ENCODE data around the gene CDC42SE2.

Gene CDC42SE2

DNA sequence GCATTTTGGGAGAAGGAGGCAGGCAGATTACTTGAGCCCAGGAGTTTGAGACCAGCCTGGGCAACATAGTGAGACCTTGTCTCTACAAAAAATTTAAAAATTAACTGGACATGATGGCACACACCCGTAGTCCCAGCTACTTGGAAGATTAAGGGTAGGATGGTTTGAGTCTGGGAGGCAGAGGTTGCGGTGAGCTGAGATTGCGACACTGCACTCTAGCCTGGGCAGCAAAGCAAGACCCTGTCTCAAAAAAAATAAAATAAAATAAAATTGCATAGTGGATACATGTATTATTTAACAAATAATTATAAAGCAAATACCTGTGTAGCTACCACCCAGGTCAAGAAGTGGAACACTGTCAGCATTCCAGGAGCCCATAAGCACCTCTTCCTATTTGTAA is 90.1 kb downstream of the CDC42SE2 start:
- Histone ChIP-seq H3K9me3 (ENCODE audit: control insufficient read depth in 2 of 2, low read length in 2 of 2) (no peaks in the 10 kb centered on the region), H3K9ac (ENCODE audit: low read depth in 1 of 2, low read length in 2 of 2) (no peak overlapping the region), H3K4me3 (ENCODE audit: low read length in 2 of 2) (no peak overlapping the region), H3K4me1 (ENCODE audit: control insufficient read depth in 2 of 2, insufficient read depth in 2 of 2, low read length in 2 of 2) (peaks cover 2 to 7% of the 10 kb centered on the region in 2 donors), H3K36me3 (ENCODE audit: control insufficient read depth in 2 of 2, insufficient read depth in 2 of 2, low read length in 2 of 2) (peaks cover 0 to 4% of the 10 kb centered on the region in 2 donors), H3K27ac (ENCODE audit: low read depth in 2 of 2, low read length in 2 of 2) (no peak overlapping the region), H3K27me3 (ENCODE audit: control insufficient read depth in 2 of 2, insufficient read depth in 2 of 2, low read length in 2 of 2) (no peaks in the 10 kb centered on the region)

DNA sequence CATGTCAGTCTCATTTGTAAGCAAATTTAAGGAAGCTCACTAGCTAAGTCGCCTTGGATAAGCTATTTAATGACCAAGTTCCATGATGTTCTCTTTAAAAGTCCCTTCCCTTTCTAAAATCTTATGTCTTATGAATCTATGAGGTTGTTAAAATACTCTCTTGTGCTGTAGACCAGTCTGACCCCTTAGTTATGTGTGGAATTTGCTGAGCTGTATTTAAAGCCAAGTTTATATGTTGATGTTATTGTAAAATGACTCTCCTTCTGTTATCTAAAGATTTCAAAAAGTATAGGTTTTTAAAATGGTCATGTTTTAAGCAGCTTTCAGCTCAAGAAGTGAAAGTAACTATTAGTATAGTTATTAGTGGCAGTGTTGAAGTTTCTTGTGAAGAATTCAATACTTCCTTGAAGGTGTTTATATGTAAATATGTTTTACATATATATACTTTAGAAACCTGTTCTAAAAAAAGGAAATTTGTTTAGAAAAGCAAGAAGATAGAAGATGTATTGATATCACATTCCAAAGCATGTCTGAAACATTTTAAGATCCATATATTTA is 92.2 kb downstream of the CDC42SE2 start:
- Histone ChIP-seq H3K4me3 (ENCODE audit: low read length in 2 of 2) (no peak overlapping the region), H3K9ac (ENCODE audit: low read depth in 1 of 2, low read length in 2 of 2) (no peak overlapping the region), H3K4me1 (ENCODE audit: control insufficient read depth in 2 of 2, insufficient read depth in 2 of 2, low read length in 2 of 2) (peaks cover 2 to 7% of the 10 kb centered on the region in 2 donors), H3K9me3 (ENCODE audit: control insufficient read depth in 2 of 2, low read length in 2 of 2) (no peaks in the 10 kb centered on the region), H3K36me3 (ENCODE audit: control insufficient read depth in 2 of 2, insufficient read depth in 2 of 2, low read length in 2 of 2) (peaks cover 9 to 16% of the 10 kb centered on the region in 2 donors), H3K27ac (ENCODE audit: low read depth in 2 of 2, low read length in 2 of 2) (no peak overlapping the region), H3K27me3 (ENCODE audit: control insufficient read depth in 2 of 2, insufficient read depth in 2 of 2, low read length in 2 of 2) (no peaks in the 10 kb centered on the region)

DNA sequence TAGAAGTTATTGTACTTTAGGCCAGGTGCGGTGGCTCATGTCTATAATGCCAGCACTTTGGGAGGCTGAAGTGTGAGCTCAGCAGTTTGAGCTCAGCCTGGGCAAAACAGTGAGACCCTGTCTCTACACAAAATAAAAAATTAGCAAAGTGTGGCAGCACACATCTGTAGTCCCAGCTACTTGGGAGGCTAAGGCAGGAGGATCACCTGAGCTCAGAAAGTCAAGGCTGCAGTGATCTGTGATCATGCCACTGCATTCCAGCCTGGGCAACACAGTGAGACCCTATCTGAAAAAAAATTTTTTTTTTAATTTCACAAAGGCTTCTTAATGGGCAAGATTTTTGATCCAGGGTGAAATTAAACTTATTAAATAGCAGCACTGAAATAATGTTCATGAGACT is 92.8 kb downstream of the CDC42SE2 start:
- Histone ChIP-seq H3K27ac (ENCODE audit: low read depth in 2 of 2, low read length in 2 of 2) (no peak overlapping the region), H3K4me3 (ENCODE audit: low read length in 2 of 2) (no peak overlapping the region), H3K9me3 (ENCODE audit: control insufficient read depth in 2 of 2, low read length in 2 of 2) (no peaks in the 10 kb centered on the region), H3K36me3 (ENCODE audit: control insufficient read depth in 2 of 2, insufficient read depth in 2 of 2, low read length in 2 of 2) (peaks cover 13 to 19% of the 10 kb centered on the region in 2 donors), H3K4me1 (ENCODE audit: control insufficient read depth in 2 of 2, insufficient read depth in 2 of 2, low read length in 2 of 2) (peaks cover 2 to 7% of the 10 kb centered on the region in 2 donors), H3K9ac (ENCODE audit: low read depth in 1 of 2, low read length in 2 of 2) (no peak overlapping the region), H3K27me3 (ENCODE audit: control insufficient read depth in 2 of 2, insufficient read depth in 2 of 2, low read length in 2 of 2) (no peaks in the 10 kb centered on the region)

DNA sequence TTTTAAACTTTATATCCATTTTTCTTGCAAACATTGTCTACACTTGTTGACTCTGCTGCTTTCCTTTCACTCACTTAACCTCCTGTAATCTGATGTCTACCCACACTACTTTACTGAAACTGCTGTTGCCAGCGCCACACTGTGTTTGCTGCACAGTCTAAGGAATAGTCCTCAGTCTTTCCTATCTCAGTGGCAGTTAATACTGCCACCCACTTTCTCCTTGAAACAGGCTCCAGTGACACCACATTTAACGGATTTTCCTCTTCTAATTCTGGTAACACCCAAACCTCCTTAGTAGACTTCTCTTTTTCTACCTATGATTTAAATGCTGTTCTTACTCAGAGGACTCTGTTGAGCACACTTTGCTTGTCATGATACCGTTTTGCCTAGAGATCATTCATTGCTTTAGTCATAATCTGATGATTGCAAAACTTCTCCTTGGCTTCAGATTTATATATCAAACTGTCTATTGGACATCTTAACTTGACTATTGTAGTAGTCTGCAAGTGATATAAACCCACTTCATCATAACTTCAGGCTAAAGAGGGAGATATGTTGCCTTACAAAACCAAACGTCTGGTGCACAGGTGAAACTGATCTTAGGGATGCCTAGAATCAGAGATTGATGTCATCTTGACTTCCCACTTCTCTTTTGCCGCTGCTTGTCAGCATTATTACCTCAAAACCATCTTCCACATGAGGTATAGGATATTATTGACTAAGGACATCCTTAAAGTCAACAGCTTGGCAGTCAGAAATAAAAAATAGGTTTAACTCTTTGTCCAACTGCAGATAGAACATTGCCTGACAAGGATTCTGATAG is 94.1 kb downstream of the CDC42SE2 start:
- Histone ChIP-seq H3K4me3 (ENCODE audit: low read length in 2 of 2) (no peak overlapping the region), H3K4me1 (ENCODE audit: control insufficient read depth in 2 of 2, insufficient read depth in 2 of 2, low read length in 2 of 2) (peaks cover 2 to 7% of the 10 kb centered on the region in 2 donors), H3K27ac (ENCODE audit: low read depth in 2 of 2, low read length in 2 of 2) (no peak overlapping the region), H3K9me3 (ENCODE audit: control insufficient read depth in 2 of 2, low read length in 2 of 2) (no peaks in the 10 kb centered on the region), H3K9ac (ENCODE audit: low read depth in 1 of 2, low read length in 2 of 2) (no peak overlapping the region), H3K36me3 (ENCODE audit: control insufficient read depth in 2 of 2, insufficient read depth in 2 of 2, low read length in 2 of 2) (peaks cover 15 to 18% of the 10 kb centered on the region in 2 donors), H3K27me3 (ENCODE audit: control insufficient read depth in 2 of 2, insufficient read depth in 2 of 2, low read length in 2 of 2) (no peaks in the 10 kb centered on the region)

DNA sequence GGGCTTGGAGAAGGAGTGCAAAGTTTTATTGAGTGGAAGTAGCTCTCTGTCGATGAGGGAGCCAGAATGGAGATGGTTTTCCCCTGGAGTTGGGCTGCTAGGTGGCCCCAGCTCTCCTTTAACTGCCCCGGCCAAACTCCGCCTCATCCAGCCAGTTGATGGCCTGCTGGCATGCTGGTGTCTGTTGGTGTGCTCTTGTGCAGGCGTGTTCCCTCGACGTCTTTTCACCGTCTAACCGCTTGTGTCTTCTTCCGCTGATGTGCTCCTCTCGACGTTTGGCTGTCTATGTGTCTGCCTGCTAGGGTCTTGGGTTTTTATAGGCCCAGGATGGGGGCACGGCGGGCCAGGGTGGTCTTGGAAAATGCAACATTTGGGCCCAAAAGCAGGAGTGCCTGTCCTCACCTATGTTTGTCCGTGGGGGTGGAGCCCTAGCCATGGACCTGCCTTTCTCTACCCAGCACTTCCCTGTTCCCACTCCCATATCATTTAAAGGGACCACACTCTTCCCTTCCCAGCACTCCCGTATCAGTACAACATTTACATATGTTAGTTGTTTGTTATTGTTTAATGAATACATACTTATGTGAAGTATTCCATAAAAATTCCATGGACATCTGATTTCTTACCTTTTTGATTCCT is 97.9 kb downstream of the CDC42SE2 start:
- H3K9me3 ChIP-seq (ENCODE audit: control insufficient read depth in 2 of 2, low read length in 2 of 2), result no peaks in the 10 kb centered on the region
- no peaks in the 10 kb centered on the region for H3K27me3 ChIP-seq (ENCODE audit: control insufficient read depth in 2 of 2, insufficient read depth in 2 of 2, low read length in 2 of 2)
- H3K9ac ChIP-seq (ENCODE audit: low read depth in 1 of 2, low read length in 2 of 2), result no peak overlapping the region
- no peak overlapping the region for H3K27ac ChIP-seq (ENCODE audit: low read depth in 2 of 2, low read length in 2 of 2)
- peaks cover 0 to 4% of the 10 kb centered on the region in 2 donors for H3K4me1 ChIP-seq (ENCODE audit: control insufficient read depth in 2 of 2, insufficient read depth in 2 of 2, low read length in 2 of 2)
- peaks cover 15 to 20% of the 10 kb centered on the region in 2 donors for H3K36me3 ChIP-seq (ENCODE audit: control insufficient read depth in 2 of 2, insufficient read depth in 2 of 2, low read length in 2 of 2)
- H3K4me3 ChIP-seq (ENCODE audit: low read length in 2 of 2), result no peak overlapping the region

DNA sequence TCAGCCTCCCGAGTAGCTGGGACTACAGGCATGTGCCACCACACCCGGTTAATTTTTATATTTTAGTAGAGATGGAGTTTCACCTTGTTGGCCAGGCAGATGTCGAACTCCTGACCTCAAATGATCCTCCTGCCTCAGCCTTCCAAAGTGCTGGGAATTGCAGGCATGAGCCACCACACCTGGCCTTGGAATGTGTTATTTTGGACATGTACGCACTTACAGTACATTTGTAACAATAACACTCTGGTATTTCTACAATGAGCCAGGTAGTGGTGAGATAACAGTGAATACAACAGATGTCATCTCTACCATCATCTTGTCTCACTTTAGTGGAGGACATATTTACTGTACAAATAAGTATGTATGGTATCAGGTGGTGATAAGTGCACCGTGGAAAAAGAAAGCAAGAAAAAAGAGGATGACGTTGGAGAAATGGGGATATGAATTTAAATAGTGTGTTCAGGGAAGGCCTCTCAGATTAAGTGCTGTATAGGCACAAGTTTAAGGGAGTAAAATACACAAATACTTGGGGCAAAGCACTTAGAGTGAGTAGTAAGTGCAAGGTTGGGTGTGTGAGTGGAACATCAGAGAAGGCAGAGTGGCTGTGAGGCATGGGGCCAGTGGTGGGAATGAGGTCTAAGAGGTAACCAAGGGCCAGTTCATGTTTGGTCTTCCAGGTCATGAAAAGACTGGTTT is 100.1 kb downstream of the CDC42SE2 start:
- Histone ChIP-seq H3K27ac (ENCODE audit: low read depth in 2 of 2, low read length in 2 of 2) (no peak overlapping the region), H3K36me3 (ENCODE audit: control insufficient read depth in 2 of 2, insufficient read depth in 2 of 2, low read length in 2 of 2) (peaks cover 18 to 20% of the 10 kb centered on the region in 2 donors), H3K4me3 (ENCODE audit: low read length in 2 of 2) (no peak overlapping the region), H3K27me3 (ENCODE audit: control insufficient read depth in 2 of 2, insufficient read depth in 2 of 2, low read length in 2 of 2) (no peaks in the 10 kb centered on the region), H3K9ac (ENCODE audit: low read depth in 1 of 2, low read length in 2 of 2) (no peak overlapping the region), H3K9me3 (ENCODE audit: control insufficient read depth in 2 of 2, low read length in 2 of 2) (no peaks in the 10 kb centered on the region), H3K4me1 (ENCODE audit: control insufficient read depth in 2 of 2, insufficient read depth in 2 of 2, low read length in 2 of 2) (no peaks in the 10 kb centered on the region)

DNA sequence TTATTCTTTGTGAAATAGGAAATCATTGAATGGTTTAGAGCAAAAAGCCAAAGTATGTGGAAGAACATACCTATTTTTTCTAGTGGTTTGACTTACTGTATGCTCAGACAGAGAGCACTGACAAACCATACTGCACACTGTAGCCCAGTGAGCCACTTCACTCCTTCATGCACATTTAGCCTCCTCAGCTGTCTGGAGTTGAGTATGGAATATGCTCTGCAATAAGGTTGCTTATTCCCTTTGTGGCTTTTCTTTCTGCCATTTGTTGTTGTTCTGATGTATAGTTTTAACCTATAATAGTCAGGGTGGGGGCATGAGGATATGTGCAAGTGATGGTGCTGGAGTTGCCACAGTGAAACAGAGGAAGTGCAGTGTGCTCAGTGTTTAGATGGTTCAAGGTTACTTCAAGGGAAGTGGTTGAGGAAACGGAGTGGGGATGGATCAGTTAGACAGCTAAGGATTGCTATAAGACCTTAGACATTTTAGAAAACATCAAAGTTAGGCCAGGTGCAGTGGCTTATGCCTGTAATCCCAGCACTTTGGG is 100.7 kb downstream of the CDC42SE2 start:
- H3K36me3 ChIP-seq (ENCODE audit: control insufficient read depth in 2 of 2, insufficient read depth in 2 of 2, low read length in 2 of 2), result peaks cover 13 to 15% of the 10 kb centered on the region in 2 donors
- no peaks in the 10 kb centered on the region for H3K27me3 ChIP-seq (ENCODE audit: control insufficient read depth in 2 of 2, insufficient read depth in 2 of 2, low read length in 2 of 2)
- H3K9me3 ChIP-seq (ENCODE audit: control insufficient read depth in 2 of 2, low read length in 2 of 2), result no peaks in the 10 kb centered on the region
- no peaks in the 10 kb centered on the region for H3K4me1 ChIP-seq (ENCODE audit: control insufficient read depth in 2 of 2, insufficient read depth in 2 of 2, low read length in 2 of 2)
- H3K9ac ChIP-seq (ENCODE audit: low read depth in 1 of 2, low read length in 2 of 2), result no peak overlapping the region
- H3K27ac ChIP-seq (ENCODE audit: low read depth in 2 of 2, low read length in 2 of 2), result no peak overlapping the region
- H3K4me3 ChIP-seq (ENCODE audit: low read length in 2 of 2), result no peak overlapping the region

DNA sequence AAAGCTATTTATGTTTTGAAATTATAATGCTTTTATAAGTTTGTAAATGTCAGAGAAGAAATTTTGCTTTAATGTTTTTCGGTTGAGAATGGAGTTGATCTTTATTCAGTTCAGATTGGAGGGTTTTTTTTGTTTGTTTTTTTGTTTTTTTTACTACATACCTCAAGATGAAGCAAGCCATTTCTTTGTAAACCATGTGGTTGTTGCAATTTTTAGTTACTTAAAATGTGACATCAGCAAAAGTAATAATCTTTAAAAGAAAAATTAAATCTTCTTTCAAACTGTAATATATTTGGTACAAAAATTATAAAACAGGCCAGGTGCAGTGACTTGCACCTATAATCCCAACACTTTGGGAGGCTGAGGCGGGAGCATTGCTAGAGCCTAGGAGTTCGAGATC is 102.6 kb downstream of the CDC42SE2 start:
- Histone ChIP-seq H3K36me3 (ENCODE audit: control insufficient read depth in 2 of 2, insufficient read depth in 2 of 2, low read length in 2 of 2) (peaks cover 3 to 9% of the 10 kb centered on the region in 2 donors), H3K27me3 (ENCODE audit: control insufficient read depth in 2 of 2, insufficient read depth in 2 of 2, low read length in 2 of 2) (no peaks in the 10 kb centered on the region), H3K9ac (ENCODE audit: low read depth in 1 of 2, low read length in 2 of 2) (no peak overlapping the region), H3K9me3 (ENCODE audit: control insufficient read depth in 2 of 2, low read length in 2 of 2) (no peaks in the 10 kb centered on the region), H3K27ac (ENCODE audit: low read depth in 2 of 2, low read length in 2 of 2) (no peak overlapping the region), H3K4me3 (ENCODE audit: low read length in 2 of 2) (no peak overlapping the region), H3K4me1 (ENCODE audit: control insufficient read depth in 2 of 2, insufficient read depth in 2 of 2, low read length in 2 of 2) (no peaks in the 10 kb centered on the region)

DNA sequence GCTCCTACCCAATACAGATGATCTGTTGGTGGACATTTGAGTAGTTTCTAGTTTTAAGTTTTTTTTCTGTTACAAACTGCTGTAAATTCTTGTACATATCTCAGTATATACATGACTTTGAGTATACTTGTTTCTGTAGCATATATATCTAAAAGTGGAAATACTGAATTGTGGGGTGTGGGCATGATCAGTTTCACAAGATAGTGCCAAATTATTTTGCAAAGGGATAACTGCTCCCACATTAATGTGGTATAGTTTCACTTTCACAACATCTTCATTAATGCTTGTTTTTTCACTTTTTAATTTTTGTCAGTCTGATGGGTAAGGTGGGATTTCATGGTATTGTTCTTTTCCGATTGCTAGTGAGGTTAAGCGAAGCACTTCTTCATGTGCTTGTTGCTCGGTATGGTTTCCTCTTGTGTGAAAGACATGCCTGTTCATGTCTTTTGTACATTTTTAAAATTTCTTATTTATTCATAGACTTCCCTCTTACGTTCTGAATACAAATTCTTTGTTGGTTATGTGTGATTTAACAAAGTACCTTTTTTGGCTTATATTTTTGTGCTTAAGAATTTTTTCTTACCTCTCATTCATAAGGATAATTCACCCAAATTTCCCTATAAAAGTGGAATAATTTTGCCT is 103.5 kb downstream of the CDC42SE2 start:
- Histone ChIP-seq H3K4me3 (ENCODE audit: low read length in 2 of 2) (no peak overlapping the region), H3K27ac (ENCODE audit: low read depth in 2 of 2, low read length in 2 of 2) (no peak overlapping the region)

More for the DNA sequence above, 103.5 kb downstream of the CDC42SE2 start:
- Histone ChIP-seq H3K9ac (ENCODE audit: low read depth in 1 of 2, low read length in 2 of 2) (no peak overlapping the region), H3K4me1 (ENCODE audit: control insufficient read depth in 2 of 2, insufficient read depth in 2 of 2, low read length in 2 of 2) (no peaks in the 10 kb centered on the region), H3K9me3 (ENCODE audit: control insufficient read depth in 2 of 2, low read length in 2 of 2) (no peaks in the 10 kb centered on the region), H3K27me3 (ENCODE audit: control insufficient read depth in 2 of 2, insufficient read depth in 2 of 2, low read length in 2 of 2) (no peaks in the 10 kb centered on the region), H3K36me3 (ENCODE audit: control insufficient read depth in 2 of 2, insufficient read depth in 2 of 2, low read length in 2 of 2) (peaks cover 2 to 3% of the 10 kb centered on the region in 2 donors)
